Bronchial epithelial cell (primary cell): ENCODE data around the gene NTM. TPM values are rescaled to one million over a fixed set of nuclear protein-coding genes. Genes with fewer than 3 reads are reported as not detected.

Source experiments
- DNase-seq: peaks from one replicate; pipeline ENCODE4 v3.0.0-alpha.2; 2010; ENCODE audit warnings: low read depth
- FAIRE-seq: peaks from 2 replicates; lab custom pipeline; 2011; peaks lifted over from hg19 to GRCh38; lab: Jason Lieb, UNC
- H3K27me3 ChIP-seq: 2 replicates; pipeline ENCODE4 v1.5.1; 2011; ENCODE audit warnings: low read length; ENCODE audit not compliant: control insufficient read depth, insufficient read depth
- H3K36me3 ChIP-seq: 2 replicates; pipeline ENCODE4 v1.5.1; 2011; ENCODE audit warnings: low read length; ENCODE audit not compliant: control insufficient read depth, insufficient read depth
- H3K4me3 ChIP-seq: 2 replicates; pipeline ENCODE4 v1.5.1; 2011; ENCODE audit warnings: mild to moderate bottlenecking, low read depth, low read length, control low read depth
- total RNA-seq: library from RNA; depleted of rRNA; stranded (reverse); fragments of >200 nt; gene quantifications from 2 replicates; pipeline ENCODE4 v1.2.1, GENCODE V29; 2014
- TF ChIP-seq, protein P1 (sequence below): IDR thresholded peaks from 2 replicates; pipeline ENCODE4 v1.5.1; 2011; ENCODE audit warnings: mild to moderate bottlenecking, moderate library complexity, low read length, control low read depth, inconsistent platforms; ENCODE audit not compliant: insufficient read depth, severe bottlenecking

The NTM gene
- total RNA-seq, 1 donor from 2014 or later, result 4.2 TPM

DNA sequence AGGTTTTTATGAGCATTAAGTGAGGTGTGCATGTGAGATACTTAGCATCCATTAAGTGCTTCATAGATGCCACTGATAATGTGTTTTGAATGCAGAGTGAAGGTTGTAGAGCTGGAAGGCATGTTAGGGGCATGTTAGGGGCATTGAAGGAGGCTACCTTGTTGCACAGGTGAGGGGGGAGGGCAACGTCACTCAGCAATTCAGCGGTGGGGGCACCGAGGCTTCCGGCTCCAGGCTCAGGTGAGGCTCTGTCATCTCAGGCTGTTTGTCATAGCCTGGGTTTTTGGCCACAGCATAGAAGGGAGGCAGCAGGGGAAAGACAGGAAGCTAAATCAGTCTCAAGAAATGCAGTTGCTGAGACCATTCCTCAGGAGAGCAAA, 299.0 kb downstream of the NTM start:
- H3K27me3 ChIP-seq, result no peaks in the 10 kb centered on the region
- no peak for DNase-seq
- H3K36me3 ChIP-seq, result no peaks in the 10 kb centered on the region
- TF ChIP-seq, protein P1, sequence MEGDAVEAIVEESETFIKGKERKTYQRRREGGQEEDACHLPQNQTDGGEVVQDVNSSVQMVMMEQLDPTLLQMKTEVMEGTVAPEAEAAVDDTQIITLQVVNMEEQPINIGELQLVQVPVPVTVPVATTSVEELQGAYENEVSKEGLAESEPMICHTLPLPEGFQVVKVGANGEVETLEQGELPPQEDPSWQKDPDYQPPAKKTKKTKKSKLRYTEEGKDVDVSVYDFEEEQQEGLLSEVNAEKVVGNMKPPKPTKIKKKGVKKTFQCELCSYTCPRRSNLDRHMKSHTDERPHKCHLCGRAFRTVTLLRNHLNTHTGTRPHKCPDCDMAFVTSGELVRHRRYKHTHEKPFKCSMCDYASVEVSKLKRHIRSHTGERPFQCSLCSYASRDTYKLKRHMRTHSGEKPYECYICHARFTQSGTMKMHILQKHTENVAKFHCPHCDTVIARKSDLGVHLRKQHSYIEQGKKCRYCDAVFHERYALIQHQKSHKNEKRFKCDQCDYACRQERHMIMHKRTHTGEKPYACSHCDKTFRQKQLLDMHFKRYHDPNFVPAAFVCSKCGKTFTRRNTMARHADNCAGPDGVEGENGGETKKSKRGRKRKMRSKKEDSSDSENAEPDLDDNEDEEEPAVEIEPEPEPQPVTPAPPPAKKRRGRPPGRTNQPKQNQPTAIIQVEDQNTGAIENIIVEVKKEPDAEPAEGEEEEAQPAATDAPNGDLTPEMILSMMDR, result no peak
- H3K4me3 ChIP-seq, result no peak overlapping the region
- no peak for FAIRE-seq

DNA sequence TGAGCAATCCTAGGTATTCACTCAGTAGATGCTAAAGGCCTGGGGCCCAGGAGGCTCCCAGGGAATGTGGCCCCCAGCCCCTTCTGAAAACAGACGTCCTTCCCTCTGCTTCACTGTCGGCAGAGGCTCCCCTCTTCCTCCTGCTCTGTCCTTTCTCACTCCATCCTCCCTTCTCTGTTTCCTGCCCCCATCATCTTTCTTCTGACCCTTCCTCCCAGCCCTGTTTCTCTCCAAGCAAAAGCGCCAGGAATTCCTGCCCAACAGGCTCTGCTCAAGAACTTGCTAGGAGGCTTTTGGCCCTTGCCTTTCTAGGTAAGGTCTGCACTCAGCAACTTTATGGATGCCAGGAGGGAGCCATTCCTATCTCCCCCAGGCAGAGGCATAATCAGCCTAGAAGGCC, 300.5 kb downstream of the NTM start:
- Histone ChIP-seq H3K4me3 (no peak overlapping the region), H3K36me3 (no peaks in the 10 kb centered on the region), H3K27me3 (no peaks in the 10 kb centered on the region)
- no peak for DNase-seq
- TF ChIP-seq, protein P1, result no peak
- no peak for FAIRE-seq

DNA sequence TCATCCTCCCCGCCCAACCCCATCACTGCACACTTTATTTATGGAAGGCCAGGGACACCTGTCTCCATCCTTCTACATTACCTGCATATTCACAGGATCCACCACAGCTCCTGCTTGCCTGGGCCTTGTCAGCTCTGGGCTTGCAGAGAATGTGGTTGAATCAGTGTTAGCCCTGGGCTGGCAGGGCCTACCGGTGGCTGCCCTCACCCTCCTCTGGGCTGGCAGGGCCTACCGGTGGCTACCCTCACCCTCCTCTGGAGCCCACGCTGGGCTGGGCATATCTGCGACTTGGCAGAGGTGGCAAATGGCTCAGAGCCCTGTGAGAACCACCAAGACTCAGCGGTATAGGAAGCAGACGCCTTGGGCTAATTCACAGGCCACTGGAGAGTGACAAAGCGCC, 300.9 kb downstream of the NTM start:
- FAIRE-seq, result no peak
- TF ChIP-seq, protein P1, result no peak
- no peaks in the 10 kb centered on the region for H3K27me3 ChIP-seq

DNA sequence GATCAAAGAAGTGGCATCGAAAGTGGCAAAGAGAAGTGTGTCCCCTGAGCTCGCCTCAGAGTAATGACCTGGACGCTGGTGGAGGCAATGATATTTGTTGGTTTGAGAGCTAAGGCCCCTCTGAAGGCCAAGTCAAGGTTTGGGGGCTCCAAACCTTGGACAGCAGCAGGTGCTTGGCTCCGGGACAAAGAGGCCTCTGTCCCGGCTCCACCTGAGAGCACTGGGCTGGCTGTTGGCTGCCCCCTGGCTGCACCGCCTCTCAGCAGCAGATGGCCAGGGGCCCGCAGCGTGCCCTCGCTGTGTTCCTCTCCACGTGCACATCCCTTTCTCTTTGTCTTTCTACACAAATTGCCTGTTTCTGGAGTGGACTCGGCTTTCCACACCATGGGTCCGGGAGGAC, 301.3 kb downstream of the NTM start:
- FAIRE-seq (no peak), DNase-seq (no peak)
- TF ChIP-seq, protein P1, result no peak
- no peak overlapping the region for H3K4me3 ChIP-seq
- H3K27me3 ChIP-seq, result no peaks in the 10 kb centered on the region
- H3K36me3 ChIP-seq, result no peaks in the 10 kb centered on the region

More for the DNA sequence above, 300.9 kb downstream of the NTM start:
- H3K36me3 ChIP-seq, result no peaks in the 10 kb centered on the region
- DNase-seq, result no peak
- no peak overlapping the region for H3K4me3 ChIP-seq

DNA sequence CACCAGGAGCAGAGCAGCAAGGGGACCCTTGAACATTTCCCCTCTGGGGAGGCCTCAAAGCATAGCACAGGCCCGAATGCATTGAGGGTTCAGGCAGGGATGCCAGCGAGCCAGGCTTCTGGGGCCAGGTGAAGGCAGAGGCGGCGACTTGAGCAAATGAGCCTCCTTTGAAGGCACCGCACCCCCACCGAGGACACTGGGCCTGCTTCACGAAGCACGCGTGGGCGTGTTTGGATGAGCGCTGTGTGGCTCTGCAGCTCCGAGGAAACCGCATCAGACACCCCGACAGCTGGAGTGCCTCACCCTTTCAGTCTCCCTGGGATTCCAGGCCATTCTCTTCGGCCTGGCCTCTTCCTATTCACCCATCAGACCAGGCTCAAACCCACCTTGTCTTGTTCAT, 301.8 kb downstream of the NTM start:
- no peak for FAIRE-seq
- no peak for DNase-seq
- H3K36me3 ChIP-seq, result no peaks in the 10 kb centered on the region
- no peaks in the 10 kb centered on the region for H3K27me3 ChIP-seq
- no peak overlapping the region for H3K4me3 ChIP-seq
- TF ChIP-seq, protein P1, result no peak

DNA sequence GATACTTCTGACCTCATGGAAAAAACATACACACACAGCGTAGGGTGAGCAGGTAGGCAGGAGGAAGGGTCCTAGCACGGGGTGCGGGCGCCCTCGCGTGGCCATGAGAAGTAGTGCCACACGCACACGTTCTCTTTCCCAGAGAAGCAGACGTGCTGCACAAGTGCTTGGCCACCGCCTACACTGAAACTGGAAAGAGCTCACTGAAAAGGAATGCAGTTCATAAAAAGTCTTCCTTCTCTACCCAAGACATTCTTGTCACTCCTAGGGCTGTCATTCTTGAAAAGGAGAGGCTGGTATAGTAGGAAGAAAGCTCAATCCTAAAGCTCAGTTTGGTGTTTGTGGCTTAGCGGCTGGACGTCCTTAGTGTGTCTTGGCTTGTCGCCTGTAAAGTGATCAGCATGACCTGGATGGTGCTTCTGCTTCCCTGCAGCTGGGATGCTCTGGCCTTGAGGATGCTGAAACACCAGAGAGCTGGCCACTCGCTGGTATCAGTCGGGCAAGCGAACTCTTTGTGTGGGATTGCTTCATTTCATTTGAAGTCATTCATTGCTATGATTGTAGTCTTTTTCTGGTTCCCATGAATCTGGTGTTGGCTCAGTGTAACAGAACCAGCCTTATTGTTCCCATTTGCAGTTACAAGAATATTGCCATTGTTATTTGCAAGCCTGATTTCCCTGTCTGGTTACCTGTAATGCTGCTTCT, 303.8 kb downstream of the NTM start:
- no peaks in the 10 kb centered on the region for H3K27me3 ChIP-seq
- H3K4me3 ChIP-seq, result no peak overlapping the region
- FAIRE-seq, result no peak
- H3K36me3 ChIP-seq, result no peaks in the 10 kb centered on the region
- TF ChIP-seq, protein P1, result peak; percentile 97
- peak; percentile 66 for DNase-seq
